HG02884 (cell line): ENCODE measurements around the gene PRR3.
"Not testable (repeated sequence)": the region's sequence is repeated elsewhere in the genome, so short reads cannot be mapped to it uniquely, and the experiment has no call there.

Experiments
- ATAC-seq: cut with Tn5 transposase; IDR thresholded peaks from one replicate; pipeline ENCODE4 v1.9.1; 2021; ENCODE audit warnings: mild to moderate bottlenecking, moderate library complexity; ENCODE audit not compliant: unreplicated experiment

Gene PRR3, protein sequence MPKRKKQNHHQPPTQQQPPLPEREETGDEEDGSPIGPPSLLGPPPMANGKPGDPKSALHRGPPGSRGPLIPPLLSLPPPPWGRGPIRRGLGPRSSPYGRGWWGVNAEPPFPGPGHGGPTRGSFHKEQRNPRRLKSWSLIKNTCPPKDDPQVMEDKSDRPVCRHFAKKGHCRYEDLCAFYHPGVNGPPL

DNA sequence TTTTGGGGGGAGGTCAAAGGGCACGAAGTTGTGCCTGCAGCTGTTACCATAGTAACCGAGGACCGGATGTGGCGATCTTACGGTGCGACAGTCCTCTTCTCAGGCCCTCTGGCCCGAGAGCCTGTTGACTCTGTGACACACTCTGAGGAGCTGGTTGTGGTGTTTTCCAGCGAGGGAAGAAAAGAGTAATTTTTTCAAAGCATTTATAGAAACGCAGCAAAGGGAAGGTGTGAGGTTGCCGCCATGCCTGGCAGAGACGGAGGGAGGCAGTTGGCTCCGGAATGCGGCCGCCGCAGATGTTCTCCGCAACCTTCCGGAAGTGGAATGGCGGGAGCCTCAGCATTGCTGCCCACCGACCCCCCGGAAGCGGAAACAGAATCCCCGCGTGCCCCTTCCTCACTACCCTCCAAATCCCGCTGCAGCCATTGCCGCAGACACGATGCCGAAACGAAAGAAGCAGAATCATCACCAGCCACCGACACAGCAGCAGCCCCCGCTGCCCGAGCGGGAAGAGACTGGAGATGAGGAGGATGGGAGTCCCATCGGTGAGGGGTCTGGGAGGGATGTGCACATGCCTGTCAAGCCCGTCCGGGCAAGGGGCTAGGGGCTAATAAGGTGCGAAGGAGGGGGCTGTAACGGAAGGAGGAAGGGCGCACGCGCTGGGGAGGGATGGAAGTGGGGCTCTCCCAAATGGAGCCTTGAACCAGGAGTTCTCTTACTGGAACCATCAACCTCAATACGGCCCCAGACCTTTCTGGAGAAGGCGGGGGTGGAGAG is at the start of gene PRR3:
Gene PRR3 (plus strand): TSS at position 390 of the 777 bp plus-strand sequence. CDS start 50 bp downstream, at position 440.
- ATAC-seq, result peak; percentile 55

DNA sequence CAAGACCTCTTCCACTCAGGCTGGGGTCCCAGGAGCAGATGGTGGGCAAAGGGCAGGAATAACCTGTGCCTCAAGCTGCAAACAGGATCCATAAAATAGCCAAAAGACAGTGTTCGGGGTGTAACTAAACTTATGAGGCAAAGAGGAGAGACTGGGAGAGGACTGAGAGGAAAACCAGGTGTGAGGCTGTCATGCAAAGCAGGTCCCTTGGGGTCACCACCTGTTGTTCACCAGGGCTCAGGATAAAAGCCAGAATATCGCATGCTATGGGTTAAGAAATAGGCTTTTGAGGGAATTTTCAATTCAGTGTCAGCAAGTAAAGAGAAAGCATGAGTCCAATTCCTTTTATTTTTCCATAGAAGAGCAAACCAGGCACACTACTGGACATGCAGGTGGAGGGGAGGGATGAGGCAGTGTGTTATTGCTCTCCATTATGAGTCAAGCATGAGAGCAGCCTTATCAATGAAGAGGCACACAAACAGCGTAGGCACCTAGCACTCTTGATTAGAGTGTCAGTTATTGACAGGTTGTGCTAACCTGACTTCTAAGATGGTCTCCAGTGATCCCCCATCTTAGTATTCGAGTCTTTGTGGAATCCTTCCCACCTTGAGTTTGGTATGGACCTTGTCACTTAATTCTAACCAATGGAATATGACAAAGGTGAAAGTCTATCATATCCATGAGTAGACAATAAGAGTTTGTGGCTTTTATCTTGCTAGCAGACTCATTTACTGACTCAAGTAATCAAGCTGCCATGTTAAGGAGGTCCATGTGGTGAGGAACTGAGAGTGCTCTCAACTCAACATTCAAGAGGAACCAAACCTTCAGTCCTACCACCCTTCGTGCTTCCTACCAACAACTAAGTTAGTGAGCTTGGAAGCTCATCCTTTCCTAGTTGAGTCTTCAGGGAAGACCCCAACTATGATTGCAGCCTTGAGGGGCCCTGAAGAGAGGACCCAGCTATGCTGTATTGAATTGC is 49.0 kb upstream of the PRR3 start:
- no peak for ATAC-seq

DNA sequence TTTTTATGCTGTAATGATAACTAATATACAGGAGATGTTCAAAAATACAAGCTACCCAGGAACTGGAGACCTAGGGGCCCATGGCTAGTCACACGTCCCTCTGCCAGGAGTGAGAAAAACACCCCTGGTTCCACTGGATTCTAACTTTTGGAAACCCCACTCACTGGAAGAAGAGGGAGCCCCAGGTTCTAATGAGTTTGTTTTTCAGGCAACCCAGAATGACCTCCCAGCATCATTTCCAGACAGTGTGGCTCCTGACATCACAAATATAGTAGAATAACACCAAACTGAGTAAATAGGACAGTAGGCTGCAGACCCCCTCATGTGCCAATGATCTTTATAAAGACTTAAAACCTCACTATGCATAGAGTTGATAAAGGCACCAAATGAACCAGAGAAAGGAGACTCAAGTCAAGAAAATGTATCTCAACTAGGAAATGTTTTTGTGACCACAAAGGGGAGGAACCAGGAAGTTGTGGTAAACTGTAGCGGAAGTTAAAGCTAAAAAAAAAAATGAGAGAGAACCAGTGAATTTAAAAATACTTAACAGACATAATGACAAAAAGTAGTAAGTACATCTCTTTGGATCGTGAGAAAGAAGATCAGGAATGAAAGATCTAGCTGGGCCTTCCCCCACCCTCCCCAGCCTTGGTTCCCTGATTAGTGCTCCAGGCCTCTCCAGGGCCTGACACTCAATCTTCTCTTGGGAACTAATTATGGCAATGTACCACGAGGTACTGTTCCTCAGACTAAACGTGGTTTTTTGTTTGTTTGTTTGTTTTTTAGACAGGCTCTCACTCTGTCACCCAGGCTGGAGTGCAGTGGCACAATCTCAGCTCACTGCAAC is 48.0 kb upstream of the PRR3 start:
- no peak for ATAC-seq

DNA sequence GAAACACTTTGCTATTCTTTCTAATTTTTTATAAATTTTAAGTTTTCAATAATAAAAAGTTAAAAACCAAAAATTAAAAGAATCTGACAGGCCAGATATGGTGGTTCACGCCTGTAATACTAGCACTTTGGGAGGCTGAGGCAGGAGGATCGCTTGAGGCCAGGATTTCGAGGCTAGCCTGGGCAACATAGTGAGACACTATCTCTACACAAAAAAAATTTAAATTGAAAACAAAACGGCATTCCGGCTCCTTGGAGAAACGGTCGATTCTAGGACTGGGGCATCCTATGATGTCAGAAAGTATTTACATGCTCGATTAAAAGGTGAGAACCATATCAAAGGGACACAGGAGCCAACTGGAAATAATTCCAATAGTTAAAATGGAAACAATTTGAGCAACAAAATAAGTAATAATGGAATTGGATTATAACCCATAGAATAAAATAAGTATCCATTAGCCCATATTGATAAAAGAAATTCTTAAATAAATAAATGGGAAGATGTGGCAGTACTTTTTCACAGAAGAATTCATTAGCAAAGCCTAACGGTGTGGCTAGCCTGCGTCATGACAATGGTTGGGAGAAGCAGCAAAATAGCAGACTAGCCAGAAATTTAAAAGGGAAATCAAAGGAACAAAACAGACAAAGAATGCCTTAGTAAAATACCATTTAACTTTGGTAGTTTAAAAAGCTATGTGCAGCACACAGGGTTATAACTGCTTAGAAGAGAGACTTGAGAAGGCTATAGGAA is 46.5 kb upstream of the PRR3 start:
- ATAC-seq, result no peak

DNA sequence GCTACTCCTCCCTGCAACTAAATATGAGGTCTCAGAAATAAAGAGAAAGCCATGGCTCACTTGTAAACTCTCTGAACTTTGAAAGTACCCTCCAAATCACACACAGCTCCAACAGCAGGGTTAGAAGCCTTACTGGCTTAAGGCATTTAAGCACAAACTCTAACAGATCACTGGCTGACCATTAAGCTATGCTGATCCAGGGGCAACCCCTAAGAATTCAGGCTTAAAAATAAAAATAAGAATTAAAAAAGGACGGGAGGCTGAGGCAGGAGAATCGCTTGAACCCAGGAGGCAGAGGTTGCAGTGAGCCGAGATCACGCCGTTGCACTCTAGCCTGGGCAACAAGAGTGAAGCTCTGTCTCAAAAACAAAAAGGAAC is 45.9 kb upstream of the PRR3 start:
- ATAC-seq, result no peak

DNA sequence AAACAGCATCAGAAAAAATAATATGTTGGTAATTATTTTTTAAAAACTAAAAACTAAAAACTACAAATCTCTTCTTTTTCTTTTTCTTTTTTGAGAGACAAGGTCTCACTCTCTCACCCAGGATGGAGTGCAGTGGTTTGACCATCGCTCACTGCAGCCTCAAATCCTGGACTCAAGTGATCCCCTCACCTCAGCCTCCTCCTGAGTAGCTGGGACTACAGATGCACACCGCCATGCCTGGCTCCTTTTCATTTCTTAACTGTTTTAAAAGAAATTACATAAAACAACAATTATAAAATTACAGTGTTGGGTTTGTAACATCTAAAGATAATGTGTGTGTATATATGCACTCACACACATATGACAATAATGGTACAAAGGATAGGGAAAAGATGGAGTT is 43.6 kb upstream of the PRR3 start:
- ATAC-seq, result no peak

DNA sequence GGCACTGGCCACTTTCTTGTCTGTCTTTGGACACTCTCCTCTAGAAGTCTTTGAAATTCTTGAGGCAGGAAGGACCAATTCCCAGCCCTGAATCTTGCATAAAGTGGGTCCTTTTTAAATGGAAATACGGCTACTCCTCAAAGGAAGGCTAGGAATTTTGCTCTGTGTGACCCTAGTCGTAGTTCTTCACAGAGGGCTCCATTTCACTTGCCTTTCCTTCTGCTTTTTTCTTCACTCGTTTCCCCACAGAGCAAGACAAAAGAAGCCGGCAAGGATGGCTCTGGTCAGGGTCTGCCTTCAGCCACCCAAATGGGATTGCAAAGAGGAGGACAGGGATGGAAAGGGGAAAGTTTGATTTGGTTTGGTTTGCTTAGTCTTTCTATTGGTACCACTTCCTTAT is 42.0 kb upstream of the PRR3 start:
- ATAC-seq, result no peak

DNA sequence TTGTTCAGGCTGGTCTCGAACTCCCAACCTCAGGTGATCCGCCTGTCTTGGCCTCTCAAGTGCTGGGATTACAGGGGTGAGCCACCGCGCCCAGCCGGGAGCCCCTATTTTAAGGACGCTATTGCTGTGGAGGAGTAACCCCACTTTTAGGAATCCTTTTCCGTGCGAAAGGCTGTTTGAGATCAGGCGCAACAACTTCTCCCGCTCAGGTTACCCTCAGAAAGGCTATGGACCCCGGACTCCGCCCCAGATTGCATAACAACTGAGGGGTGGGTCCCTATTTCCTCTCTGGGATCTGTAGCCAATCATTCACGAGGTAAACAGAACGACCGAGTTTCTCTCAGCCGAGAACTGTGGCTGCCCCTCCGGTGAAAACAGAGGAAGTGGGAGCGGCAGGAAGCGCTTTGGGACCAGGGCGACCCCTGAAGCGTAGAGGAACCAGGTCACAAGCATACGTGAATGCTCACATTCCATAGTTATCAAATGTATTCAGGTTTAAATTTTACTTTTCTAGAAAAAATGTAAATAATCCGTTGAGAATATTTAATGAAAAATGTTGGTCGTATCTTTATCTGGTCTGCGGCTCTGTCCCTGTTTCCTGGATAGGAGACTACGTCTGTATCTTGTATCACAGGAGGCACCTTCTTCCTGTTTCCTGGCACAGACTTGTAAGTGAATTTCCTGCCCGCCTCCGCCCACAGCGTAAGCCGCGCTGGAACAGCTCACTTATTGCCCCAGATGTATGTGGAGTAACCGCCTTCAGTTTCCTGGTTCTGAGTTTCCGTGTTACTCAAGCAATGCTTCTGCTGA is 40.9 kb upstream of the PRR3 start:
- peak; percentile 71 for ATAC-seq

DNA sequence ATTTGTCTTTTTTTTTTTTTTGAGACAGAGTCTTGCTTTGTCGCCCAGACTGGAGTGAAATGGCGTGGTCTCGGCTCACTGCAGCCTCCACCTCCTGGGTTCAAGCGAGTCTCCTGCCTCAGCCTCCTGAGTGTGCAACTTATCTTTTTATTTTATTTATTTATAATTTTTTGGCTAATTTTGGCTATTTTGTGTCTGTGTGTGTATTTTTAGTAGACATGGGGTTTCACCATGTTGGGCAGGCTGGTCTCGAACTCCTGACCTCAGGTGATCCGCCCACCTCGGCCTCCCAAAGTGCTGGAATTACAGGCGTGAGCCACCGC is 40.4 kb upstream of the PRR3 start:
- ATAC-seq, result not testable (repeated sequence)

DNA sequence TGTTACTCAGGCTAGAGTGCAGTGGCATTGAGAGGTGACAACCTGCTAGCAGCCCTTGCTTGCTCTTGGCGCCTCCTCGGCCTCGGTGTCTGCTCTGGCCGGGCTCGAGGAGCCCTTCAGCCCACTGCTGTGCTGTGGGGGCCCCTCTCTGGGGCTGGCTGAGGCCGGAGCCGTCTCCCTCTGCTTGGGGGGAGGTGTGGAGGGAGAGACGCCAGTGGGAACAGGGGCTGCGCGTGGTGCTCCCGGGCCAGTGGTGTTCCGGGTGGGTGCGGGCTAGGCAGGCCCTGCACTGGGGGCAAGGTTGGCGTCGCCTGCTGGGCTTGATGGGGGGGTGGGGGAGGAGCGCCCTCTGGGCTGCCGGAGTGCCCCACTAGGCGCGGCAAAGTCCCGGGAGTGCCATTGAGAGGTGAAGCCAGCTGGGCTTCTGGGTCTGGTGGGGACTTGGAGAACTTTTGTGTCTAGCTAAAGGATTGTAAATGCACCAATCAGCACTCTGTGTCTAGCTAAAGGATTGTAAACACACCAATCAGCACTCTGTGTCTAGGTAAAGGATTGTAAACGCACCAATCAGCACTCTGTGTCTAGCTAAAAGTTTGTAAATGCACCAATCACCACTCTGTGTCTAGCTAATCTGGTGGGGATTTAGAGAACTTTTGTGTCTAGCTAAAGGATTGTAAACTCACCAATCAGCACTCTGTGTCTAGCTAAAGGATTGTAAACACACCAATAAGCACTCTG is 39.2 kb upstream of the PRR3 start:
- not testable (repeated sequence) for ATAC-seq

DNA sequence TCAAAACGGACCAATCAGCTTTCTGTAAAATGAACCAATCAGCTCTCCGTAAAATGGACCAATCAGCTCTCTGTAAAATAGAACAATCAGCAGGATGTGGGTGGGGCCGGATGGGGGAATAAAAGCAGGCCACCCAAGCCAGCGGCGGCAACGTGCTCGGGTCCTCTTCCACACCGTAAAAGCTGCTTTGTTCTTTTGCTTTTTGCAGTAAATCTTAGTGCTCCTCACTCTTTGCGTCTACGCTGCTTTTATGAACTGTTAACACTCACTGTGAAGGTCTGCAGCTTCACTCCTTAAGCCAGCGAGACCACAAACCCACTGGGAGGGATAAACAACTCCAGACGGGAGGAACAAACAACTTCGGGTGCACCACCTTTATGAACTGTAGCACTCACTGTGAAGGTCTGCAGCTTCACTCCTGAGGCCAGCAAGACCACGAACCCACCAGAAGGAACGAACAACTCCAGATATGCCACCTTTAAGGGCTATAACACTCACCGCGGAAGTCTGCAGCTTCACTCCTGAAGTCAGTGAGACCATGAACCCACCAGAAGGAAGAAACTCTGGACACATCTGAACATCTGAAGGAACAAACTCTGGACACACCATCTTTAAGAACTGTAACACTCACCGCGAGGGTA is 38.5 kb upstream of the PRR3 start:
- ATAC-seq, result not testable (repeated sequence)

DNA sequence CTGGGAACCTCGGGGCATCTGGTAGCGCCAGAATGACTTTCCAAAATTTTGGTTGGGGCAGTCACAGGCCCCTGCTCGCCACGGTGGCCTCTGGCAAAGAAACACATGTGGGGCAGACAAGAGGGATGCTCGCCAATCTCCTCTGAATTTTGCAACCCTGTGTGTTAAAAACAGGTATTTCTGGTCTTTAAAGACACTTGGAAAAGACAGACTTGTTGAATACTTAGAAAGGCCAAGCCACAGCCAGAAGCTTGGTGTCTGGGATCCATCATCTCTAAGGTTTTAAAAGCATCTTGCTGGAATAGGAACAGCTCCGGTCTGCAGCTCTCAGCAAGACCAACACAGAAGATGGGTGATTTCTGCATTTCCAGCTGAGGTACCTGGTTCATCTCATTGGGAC is 36.6 kb upstream of the PRR3 start:
- no peak for ATAC-seq

DNA sequence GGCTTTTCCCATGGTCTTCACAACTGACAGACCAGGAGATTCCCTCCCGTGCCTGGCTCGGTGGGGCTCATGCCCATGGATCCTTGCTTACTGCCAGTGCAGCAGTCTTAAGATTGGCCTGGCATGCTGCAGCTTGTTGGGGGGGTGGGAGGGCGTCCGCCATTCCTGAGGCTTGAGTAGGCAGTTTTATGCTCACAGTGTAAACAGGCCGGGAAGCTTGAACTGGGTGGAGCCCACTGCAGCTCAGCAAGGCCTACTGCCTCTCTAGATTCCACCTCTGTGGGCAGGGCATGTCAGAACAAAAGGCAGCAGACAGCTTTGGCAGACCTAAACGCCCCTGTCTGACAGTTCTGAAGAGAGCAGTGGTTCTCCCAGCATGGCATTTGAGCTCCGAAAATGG is 36.0 kb upstream of the PRR3 start:
- not testable (repeated sequence) for ATAC-seq

DNA sequence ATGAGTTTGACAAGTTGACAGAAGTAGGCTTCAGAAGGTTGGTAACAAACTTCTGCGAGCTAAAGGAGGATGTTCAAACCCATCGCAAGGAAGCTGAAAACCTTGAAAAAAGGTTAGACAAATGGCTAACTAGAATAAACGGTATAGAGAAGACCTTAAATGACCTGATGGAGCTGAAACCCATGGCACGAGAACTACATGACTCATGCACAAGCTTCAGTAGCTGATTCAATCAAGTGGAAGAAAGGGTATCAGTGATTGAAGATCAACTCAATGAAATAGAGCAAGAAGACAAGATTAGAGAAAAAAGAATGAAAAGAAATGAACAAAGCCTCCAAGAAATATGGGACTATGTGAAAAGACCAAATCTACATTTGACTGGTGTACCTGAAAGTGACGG is 35.1 kb upstream of the PRR3 start:
- ATAC-seq, result not testable (repeated sequence)

DNA sequence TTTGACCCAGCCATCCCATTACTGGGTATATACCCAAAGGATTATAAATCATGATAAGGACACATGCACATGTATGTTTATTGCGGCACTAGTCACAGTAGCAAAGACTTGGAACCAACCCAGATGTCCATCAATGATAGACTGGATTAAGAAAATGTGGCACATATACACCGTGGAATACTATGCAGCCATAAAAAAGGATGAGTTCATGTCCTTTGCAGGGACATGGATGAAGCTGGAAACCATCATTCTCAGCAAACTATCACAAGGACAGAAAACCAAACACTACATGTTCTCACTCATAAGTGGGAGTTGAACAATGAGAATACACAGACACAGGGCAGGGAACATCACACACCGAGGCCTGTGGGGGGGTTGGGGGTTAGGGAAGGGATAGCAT is 30.7 kb upstream of the PRR3 start:
- ATAC-seq, result not testable (repeated sequence)

DNA sequence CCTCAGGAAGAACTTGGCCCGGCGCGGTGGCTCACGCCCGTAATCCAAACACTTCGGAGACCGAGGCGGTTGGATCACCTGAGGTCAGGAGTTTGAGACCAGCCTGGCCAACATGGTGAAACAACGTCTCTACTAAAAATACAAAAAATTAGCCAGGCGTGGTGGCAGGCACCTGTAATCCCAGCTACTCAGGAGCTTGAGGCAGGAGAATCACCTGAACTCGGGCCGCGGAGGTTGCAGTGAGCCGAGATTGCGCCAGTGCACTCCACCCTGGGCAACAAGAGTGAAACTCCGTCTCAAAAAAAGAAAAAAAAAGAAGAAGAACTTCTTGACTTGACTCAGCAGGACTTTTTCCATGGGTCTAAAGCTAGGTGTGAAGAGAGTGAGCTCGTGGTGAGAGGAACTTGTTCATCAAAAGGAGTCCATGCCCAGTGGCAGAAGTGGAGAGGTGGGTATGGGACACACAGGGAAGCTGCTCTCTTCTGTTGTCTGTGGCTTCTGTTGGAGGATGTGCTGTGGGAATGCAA is 27.7 kb upstream of the PRR3 start:
- not testable (repeated sequence) for ATAC-seq

DNA sequence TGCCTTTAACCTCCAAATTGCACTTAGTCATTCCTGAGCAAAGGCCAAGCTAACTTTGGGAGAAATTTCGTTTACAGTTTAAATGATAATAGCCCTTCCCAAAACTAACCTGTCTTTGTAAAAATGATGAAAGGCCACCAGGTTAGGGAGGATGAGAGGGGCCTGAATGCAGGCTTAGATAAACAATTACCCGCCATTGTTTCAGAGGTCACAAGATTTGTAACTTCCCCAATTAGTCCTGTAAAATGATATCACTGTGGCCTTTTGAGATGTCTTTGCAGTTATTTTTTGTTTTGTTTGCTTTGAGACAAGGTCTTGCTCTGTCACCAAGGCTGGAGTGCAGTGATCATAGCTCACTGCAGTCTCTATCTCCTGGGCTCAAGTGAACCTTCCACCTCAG is 27.1 kb upstream of the PRR3 start:
- no peak for ATAC-seq
